Epithelial cell of esophagus (primary cell): ENCODE data around the gene ZNF678.

ENCODE experiments used
- DNase-seq: peaks from one replicate; pipeline ENCODE4 v3.0.0; 2010; ENCODE audit warnings: low read depth
- H3K4me3 ChIP-seq: 2 replicates; pipeline ENCODE4 v1.5.1; 2011; ENCODE audit warnings: mild to moderate bottlenecking, low read length, control low read depth
- CTCF ChIP-seq: IDR thresholded peaks from 2 replicates; pipeline ENCODE4 v1.5.1; 2011; ENCODE audit warnings: low read depth, mild to moderate bottlenecking, low read length, control low read depth, inconsistent platforms; ENCODE audit not compliant: insufficient read depth; ENCODE audit errors: missing control alignments

The ZNF678 gene

DNA sequence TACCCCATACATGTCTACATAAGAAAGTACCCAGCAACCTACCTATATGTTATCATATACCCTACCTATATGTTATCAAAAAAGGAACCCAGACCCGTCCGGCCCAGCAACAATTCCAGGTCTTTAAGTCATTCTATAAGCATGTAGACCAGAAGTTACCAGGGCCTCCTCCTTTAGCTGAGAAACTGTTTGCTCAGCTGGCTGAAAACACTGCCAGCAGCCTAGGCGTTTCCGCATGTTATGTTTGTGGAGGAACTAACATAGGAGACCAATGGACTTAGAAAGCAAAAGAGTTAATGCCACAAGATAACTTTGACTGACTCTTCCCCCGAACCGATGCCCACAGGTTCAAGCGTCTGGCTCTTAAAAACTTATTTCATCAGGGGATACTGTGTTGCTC lies 7.1 kb upstream of the ZNF678 start:
- H3K4me3 ChIP-seq, result no peak overlapping the region
- no peak for DNase-seq
- TF ChIP-seq CTCF, result no peak

DNA sequence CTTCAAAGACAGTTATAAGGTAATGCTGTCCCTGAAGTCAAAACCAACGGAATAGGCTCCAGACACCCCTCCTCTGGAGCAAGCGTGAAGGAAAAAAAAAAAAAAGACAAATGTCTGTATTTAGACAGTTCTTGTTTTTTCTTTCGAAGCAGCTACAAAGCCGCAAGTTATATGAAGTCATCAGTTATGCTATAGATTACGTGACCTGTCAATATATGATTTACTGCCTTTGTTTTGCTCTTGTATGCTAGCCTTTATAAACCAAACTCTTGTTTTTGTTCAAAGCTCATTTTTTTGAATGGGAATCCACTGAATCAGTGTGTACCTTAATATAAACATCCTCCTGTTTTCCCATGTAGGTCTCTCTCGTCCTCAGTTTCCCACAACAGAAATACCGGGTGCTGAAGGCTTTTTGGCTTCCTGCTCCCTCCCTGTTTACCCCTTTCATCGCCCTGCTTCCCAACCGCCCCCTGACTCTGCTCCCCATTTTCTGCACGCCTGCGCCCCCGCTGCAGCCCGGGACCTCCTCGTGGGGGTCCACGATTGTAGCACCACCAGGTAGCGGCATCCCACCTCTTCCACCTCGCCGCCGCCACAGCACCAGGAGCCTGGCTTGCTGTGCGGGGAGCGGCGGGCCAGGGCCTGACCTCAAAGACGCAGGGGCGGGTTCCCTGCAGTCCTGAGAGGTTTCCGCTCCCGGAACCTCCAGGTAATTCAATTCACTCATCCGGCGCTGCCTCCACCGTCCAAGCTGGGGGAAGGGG lies 5.2 kb upstream of the ZNF678 start:
- DNase-seq, result no peak
- no peak overlapping the region for H3K4me3 ChIP-seq
- TF ChIP-seq CTCF, result no peak

- DNase-seq, result no peak
- TF ChIP-seq CTCF, result no peak
- H3K4me3 ChIP-seq, result no peak overlapping the region
Observed at GRCh38 chr1:227558732-227559262, 4.6 kb upstream of the ZNF678 start.

GRCh38 chr1:227559499-227559898 lies 3.9 kb upstream of the ZNF678 start:
- DNase-seq, result no peak
- no peak overlapping the region for H3K4me3 ChIP-seq
- TF ChIP-seq CTCF, result no peak

DNA sequence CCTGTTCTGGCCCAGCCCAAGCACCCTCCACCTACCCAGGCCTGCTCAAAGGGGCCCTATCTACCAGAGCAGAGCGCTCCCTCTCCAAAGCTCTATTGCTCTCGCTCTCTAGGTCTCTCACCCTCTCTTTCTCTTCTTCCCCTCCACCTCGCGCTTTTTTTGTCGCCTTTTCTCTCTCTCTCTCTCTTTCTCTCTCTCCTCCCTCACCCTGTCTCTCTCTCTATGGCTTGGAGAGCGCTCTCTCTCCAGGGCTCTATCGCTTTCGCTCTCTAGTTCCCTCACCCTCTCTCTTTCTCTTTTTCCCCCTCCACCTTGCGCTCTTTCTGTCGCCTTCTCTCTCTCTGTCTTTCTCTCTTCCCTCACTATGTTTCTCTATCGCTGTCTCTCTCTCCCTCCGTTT lies 3.4 kb upstream of the ZNF678 start:
- no peak for DNase-seq
- no peak overlapping the region for H3K4me3 ChIP-seq
- no peak for TF ChIP-seq CTCF

DNA sequence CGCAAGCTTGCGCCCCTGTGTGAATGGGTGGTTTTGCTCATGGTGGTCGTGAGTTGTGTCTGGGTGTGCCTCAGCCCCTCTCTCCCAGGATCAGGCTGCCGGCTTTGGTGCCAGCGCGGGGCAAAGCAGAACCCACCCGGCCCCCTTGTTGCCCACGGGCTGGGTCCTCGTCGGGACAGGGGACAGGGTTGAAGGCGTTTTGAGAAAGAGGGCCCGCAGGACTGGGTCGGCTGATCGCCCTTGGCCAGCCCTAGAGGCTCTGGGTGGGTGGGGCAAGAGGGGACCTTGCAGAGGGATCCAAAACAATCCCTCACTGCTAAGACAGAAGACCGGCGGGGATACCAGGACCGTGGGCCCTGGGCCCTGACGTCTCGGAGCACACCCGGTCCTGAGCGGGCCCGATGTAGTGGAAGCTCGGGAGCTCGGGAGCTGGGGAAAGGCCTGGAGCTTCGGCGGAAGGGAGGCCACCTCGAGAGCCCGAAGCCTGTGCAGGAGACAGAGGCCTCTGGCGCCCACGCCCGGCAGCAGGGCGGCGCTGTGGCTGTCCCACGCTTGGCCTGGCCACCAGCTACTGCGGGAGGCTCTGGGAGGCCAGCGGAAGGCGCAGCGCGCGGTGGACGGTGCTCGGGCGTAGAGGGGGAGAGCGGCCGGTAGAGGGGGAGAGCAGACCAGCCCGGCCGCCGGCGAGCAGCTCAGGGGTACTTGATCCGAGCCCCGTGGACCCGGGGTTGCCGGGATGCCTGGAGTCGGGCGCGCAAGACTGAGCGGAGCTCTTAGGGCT lies 2.8 kb upstream of the ZNF678 start:
- DNase-seq, result no peak
- no peak for TF ChIP-seq CTCF
- H3K4me3 ChIP-seq, result no peak overlapping the region
